Umbilical cord (tissue), 2 donors: ENCODE measurements around the gene LRP1-AS. TPM values are rescaled to one million over a fixed set of nuclear protein-coding genes. Genes with fewer than 3 reads are reported as not detected.
A peak's percentile ranks its signal among the peaks of the same experiment; 100 is the strongest.

Experiments
- DNase-seq: peaks from one replicate; pipeline ENCODE4 v3.0.0-alpha.2; 2015; ENCODE audit warnings: low spot score
- total RNA-seq: library from RNA; depleted of rRNA; stranded (reverse); fragments of >200 nt; gene quantifications from one replicate; pipeline ENCODE4 v1.2.3, GENCODE V29; 2014; ENCODE audit warnings: low replicate concordance; ENCODE audit not compliant: insufficient read depth

LRP1-AS gene
- total RNA-seq, 1 donor from 2014 or later = 1.2 TPM

DNA sequence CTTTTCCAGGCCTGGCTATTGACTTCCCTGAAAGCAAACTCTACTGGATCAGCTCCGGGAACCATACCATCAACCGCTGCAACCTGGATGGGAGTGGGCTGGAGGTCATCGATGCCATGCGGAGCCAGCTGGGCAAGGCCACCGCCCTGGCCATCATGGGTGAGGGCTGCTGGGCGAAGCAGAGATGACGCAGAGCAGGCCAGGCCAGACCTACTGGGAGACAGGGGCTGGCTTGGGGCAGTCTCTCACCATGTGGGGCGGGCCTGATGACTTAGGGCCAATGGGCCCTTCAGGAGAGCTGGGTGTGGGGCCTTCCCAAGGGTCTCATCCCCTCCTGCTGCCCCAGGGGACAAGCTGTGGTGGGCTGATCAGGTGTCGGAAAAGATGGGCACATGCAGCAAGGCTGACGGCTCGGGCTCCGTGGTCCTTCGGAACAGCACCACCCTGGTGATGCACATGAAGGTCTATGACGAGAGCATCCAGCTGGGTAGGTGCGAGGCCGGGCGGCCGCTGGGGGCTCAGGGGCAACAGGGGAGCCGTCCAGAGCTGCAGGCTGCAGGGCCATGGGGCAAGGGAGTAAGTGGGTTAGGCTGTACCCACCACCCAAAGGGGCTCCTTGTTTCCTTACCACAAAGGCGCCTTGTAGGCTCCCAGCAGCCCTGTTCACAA is 33.0 kb upstream of the LRP1-AS start:
- no peak for DNase-seq

GRCh38 chr12:57179331-57180086 is 32.1 kb upstream of the LRP1-AS start:
- no peak for DNase-seq

DNA sequence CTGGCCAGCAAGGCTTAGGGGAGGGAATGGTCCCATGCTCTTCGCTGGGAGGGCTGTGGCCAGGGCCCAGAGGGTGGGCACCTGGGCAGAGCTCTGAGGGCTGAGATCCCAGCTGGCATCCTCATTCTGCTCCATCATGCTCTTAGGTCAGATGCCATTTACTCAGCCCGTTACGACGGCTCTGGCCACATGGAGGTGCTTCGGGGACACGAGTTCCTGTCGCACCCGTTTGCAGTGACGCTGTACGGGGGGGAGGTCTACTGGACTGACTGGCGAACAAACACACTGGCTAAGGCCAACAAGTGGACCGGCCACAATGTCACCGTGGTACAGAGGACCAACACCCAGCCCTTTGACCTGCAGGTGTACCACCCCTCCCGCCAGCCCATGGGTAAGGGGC is 30.8 kb upstream of the LRP1-AS start:
- DNase-seq = no peak

DNA sequence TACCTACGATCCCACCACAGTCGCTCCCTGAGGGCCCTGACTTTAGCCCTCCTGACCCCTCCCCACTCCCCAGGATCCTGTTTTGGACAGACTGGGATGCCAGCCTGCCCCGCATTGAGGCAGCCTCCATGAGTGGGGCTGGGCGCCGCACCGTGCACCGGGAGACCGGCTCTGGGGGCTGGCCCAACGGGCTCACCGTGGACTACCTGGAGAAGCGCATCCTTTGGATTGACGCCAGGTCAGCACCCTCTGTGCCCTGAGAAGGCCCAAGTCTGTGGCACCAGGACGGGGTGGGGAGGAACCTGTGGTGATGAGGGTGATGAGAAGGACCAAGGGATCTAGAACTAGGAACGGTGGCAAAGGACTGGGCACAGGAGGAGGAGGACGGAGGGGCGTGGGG is 29.9 kb upstream of the LRP1-AS start:
- no peak for DNase-seq

GRCh38 chr12:57176846-57177245 is 29.4 kb upstream of the LRP1-AS start:
- no peak for DNase-seq

- DNase-seq = no peak
Measured at GRCh38 chr12:57176139-57176477, 28.7 kb upstream of the LRP1-AS start.

DNA sequence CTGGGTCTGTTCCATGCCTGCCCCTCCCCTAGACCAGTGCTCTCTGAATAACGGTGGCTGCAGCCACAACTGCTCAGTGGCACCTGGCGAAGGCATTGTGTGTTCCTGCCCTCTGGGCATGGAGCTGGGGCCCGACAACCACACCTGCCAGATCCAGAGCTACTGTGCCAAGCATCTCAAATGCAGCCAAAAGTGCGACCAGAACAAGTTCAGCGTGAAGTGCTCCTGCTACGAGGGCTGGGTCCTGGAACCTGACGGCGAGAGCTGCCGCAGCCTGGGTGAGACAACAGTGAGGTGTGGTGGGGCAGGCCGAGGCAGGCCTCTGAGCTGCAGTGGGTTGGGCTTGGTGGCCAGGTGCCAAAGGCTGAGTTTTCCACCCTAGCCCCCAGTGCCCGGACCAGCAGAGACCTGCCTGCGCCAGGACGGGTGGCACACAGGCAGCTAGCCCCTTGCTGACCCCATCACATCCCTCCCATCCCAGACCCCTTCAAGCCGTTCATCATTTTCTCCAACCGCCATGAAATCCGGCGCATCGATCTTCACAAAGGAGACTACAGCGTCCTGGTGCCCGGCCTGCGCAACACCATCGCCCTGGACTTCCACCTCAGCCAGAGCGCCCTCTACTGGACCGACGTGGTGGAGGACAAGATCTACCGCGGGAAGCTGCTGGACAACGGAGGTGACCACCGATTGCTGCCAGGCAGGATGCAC is 28.2 kb upstream of the LRP1-AS start:
- peak; percentile 47 for DNase-seq

GRCh38 chr12:57173683-57174082 is 26.3 kb upstream of the LRP1-AS start:
- DNase-seq = no peak

DNA sequence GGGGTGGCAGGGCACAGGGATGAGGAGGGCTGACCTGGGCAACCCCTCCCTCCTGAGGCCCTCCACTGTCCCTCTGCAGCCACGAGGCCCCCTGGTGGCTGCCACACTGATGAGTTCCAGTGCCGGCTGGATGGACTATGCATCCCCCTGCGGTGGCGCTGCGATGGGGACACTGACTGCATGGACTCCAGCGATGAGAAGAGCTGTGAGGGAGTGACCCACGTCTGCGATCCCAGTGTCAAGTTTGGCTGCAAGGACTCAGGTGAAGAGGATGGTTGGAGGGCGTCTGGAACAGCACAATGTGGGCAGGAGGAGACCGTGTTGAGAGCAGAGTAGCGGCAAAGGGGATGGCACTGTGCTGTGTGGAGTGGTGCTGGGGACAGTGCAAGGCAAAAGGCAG is 25.7 kb upstream of the LRP1-AS start:
- no peak for DNase-seq

- DNase-seq = peak; percentile 95
Measured at GRCh38 chr12:57171668-57172067, 24.2 kb upstream of the LRP1-AS start.

DNA sequence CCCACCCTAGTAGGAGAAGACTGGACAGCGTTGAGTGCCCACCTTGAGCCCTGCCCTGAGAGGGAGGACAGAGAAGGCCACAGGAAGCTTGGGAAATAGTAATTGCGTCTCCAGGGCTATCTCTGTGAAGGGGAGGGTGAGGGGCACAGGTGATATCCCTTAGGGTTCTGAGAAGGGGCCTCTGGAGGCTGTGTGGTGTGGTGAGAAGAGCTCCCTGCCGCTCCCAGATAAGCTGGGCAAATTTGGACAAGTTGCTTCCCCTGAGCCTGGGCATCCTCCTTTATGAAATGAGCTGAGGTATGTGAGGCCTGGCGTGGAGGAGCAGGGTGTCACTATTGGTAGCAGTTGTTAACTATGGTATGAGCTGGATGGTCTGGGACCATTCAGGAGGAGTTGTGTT is 23.5 kb upstream of the LRP1-AS start:
- no peak for DNase-seq

- DNase-seq = no peak
Measured at GRCh38 chr12:57170408-57170807, 23.0 kb upstream of the LRP1-AS start.

GRCh38 chr12:57169969-57170368 is 22.6 kb upstream of the LRP1-AS start:
- no peak for DNase-seq

GRCh38 chr12:57169046-57169795 is 21.8 kb upstream of the LRP1-AS start:
- DNase-seq = no peak

DNA sequence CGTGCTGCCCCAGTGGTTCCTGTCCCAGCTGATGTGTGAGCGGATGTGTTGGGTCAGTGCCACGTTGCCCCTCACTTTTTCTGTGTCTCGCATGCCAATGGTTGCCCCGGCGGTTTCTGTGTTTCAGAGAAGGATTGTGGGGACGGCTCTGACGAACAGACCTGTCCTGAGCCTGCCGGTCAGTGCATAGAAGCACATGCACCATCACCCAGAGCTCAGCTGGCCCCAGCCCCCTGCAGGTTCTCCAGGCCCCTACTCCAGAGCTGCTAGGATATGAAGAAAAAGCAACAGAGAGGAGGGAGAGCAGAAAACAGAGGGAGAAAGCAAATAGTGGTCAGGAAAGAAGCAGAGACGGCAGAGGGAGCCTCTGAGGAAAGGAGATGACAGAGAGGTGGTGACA is 20.6 kb upstream of the LRP1-AS start:
- DNase-seq = no peak

GRCh38 chr12:57166971-57167371 is 19.6 kb upstream of the LRP1-AS start:
- DNase-seq = no peak

DNA sequence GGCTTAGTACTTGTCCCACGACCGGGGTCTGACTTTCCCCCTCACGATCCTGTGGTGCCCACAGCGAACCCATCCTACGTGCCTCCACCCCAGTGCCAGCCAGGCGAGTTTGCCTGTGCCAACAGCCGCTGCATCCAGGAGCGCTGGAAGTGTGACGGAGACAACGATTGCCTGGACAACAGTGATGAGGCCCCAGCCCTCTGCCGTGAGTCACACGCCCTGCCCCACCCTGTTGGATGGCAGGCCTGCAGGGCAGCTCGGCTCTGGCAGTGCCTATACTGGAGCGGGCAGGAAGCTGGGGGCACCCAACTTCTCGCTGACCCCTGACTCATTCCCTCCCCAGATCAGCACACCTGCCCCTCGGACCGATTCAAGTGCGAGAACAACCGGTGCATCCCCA is 18.3 kb upstream of the LRP1-AS start:
- DNase-seq = no peak

DNA sequence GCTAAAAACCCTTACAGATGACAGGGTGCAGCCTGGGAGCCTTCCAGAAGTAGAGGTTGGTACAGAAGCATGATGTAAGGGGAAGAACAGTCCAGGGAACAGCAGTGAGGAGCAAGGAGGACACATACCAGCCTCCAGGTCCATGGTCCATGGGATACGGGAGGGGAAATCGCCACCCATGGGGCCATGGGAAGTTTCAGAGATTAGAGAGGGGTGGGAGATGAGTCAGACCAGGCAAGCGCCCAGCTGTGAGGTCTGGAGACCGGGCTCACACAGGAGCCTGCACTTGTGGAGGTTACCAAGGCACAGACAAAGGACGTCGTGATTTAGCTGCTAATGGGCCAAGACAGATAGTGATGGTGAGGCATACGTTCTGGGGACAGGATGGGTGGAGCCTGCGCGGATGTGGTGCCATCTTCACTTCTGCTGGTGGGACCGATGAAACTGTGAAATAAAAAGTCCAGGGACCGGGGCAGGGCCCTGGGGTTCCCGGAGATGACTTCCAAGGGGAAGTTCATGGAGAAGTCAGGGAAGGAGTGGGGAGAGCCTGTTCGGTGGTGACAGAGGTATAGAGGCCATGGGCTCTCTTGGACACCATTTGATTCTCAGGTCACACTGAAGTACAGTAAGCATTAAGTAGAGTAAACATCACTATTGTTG is 17.7 kb upstream of the LRP1-AS start:
- DNase-seq = no peak

DNA sequence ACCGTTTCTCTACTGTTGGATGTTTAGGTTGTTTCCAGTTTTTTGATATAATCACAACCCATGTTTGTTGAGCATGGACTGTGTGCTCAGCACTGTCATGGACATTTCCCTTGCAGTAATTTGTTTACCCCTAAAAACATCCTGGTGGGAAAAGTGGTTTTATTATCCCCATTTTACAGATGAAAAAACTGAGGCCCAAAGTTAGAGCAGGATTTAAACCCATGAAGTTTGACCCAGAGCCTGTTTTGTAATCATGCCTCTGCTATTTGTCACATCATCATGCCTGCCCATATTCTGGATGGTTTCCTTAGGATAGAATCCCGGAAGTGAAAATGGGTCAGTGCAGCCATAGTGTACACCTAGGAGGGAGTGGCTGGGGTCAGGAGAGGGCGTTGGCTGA is 17.0 kb upstream of the LRP1-AS start:
- DNase-seq = no peak

DNA sequence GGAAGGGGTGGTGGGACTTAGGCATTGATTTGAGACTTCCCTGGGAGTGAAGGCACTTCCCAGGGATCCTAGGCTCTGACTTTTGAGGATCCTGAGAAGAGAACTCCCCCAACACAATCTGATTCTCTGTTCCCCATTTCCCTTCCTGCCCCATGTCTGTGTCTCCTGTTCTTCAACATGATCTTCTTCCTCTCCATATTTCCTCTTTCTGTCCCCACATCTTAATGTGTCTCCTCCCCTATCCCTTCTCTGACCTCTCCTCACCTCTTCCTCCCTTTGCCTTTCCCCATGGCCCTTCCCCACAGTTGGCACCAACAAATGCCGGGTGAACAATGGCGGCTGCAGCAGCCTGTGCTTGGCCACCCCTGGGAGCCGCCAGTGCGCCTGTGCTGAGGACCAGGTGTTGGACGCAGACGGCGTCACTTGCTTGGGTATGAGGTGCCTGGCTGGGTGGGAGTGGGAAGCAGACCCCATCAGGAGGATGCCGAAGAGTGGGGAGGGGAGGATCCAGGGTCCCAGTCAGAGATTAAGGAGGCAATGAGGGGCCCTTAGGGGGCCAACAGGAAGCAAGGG is 15.2 kb upstream of the LRP1-AS start:
- no peak for DNase-seq

GRCh38 chr12:57161491-57161890 is 14.1 kb upstream of the LRP1-AS start:
- DNase-seq = no peak
